ENCODE data around the gene HAGH. TPM values are rescaled to one million over a fixed set of nuclear protein-coding genes. Genes with fewer than 3 reads are reported as not detected.
"Not testable (repeated sequence)": the region's sequence is repeated elsewhere in the genome, so short reads cannot be mapped to it uniquely, and the experiment has no call there.

Gene HAGH
- 10 to 100 TPM; 26.6 to 39.5 (median 34.6) TPM for total RNA-seq
- polyA plus RNA-seq, result 10 to 100 TPM; 57.9 to 63.7 TPM

GRCh38 chr16:1826691-1827573 lies at the start of gene HAGH, which contains the start of gene FAHD1:
HAGH (minus strand) TSS chr16:1826825; CDS start chr16:1826787, 38 bp downstream.
FAHD1 (plus strand) TSS chr16:1827206; CDS start chr16:1827239, 33 bp downstream.
- Histone ChIP-seq H3K9me3 (no peaks in the 10 kb centered on the region), H3K27me3 (no peaks in the 10 kb centered on the region), H3K4me3 (peak within 1 kb of the TSS; percentile 92 to 99 (median 95)), H3K4me1 (peaks cover 21 to 30% (median 24%) of the 10 kb centered on the region in 3 donors), H3K27ac (peak within 1 kb of the TSS; percentile 86 to 90 (median 90)), H3K36me3 (peaks cover 0 to 9% (median 4%) of the 10 kb centered on the region in 3 donors)
- intact Hi-C loops (cut with DNase I), result no loop called here
- TF ChIP-seq CTCF (IDR thresholded peaks at IDR 0.05), result no peak
- WGBS, 2 donors, result 0% methylated on average over 96 to 104 of the region's 104 CpGs
- ATAC-seq (peak; percentile 87 to 93 (median 88)), FAIRE-seq (no peak), DNase-seq (peak; percentile 91 to 97 (median 94))

GRCh38 chr16:1876066-1876465 lies 49.4 kb upstream of the HAGH start:
- intact Hi-C loops (cut with DNase I); H3K9me3 ChIP-seq; H3K36me3 ChIP-seq; H3K27me3 ChIP-seq; DNase-seq; H3K27ac ChIP-seq; H3K4me3 ChIP-seq; FAIRE-seq; ATAC-seq; H3K4me1 ChIP-seq: not testable (repeated sequence)
- WGBS, 2 donors, result 85 to 90% methylated on average over 13 of the region's 13 CpGs

- Histone ChIP-seq H3K4me1 (no peaks in the 10 kb centered on the region), H3K4me3 (no peak overlapping the region), H3K9me3 (no peaks in the 10 kb centered on the region), H3K27me3 (no peaks in the 10 kb centered on the region), H3K36me3 (no peaks in the 10 kb centered on the region), H3K27ac (no peak overlapping the region)
- ATAC-seq (no peak), DNase-seq (no peak), FAIRE-seq (no peak)
- intact Hi-C loops (cut with DNase I), result no loop called here
- WGBS, 2 donors, result 41 to 50% methylated on average over 6 of the region's 6 CpGs
- TF ChIP-seq CTCF (IDR thresholded peaks at IDR 0.05), result no peak
Measured at GRCh38 chr16:1874854-1875253, 48.2 kb upstream of the HAGH start.

GRCh38 chr16:1871974-1872635 lies 45.5 kb upstream of the HAGH start, which contains the start of gene MEIOB:
MEIOB (minus strand) TSS chr16:1872164; CDS start chr16:1868175, 3,989 bp downstream.
- DNase-seq, result peak; percentile 17 to 80 (median 51)
- intact Hi-C loops (cut with DNase I), result no loop called here
- WGBS, 2 donors, result 3 to 13% methylated on average over 41 to 68 of the region's 68 CpGs
- Histone ChIP-seq H3K4me1 (no peaks in the 10 kb centered on the region), H3K27ac (no peak within 1 kb of the TSS), H3K4me3 (peak within 1 kb of the TSS in 2 of 4 donors; percentile 13 to 31), H3K27me3 (no peaks in the 10 kb centered on the region), H3K36me3 (no peaks in the 10 kb centered on the region), H3K9me3 (no peaks in the 10 kb centered on the region)
- ATAC-seq, result peak; percentile 80 to 99 (median 92)
- FAIRE-seq, result no peak
- no peak for TF ChIP-seq CTCF (IDR thresholded peaks at IDR 0.05)

GRCh38 chr16:1870365-1871082 lies 43.9 kb upstream of the HAGH start:
- Histone ChIP-seq H3K4me3 (no peak overlapping the region), H3K4me1 (no peaks in the 10 kb centered on the region), H3K27me3 (no peaks in the 10 kb centered on the region), H3K9me3 (no peaks in the 10 kb centered on the region), H3K36me3 (no peaks in the 10 kb centered on the region), H3K27ac (no peak overlapping the region)
- intact Hi-C loops (cut with DNase I), result no loop called here
- FAIRE-seq, result no peak
- peak in 3 of 4 donors; percentile 32 to 63 (median 43) for ATAC-seq
- no peak for DNase-seq
- no peak for TF ChIP-seq CTCF (IDR thresholded peaks at IDR 0.05)
- 29 to 35% methylated on average over 9 of the region's 9 CpGs for WGBS, 2 donors

Data from pancreas (tissue), 10 donors.